ENCODE measurements around the gene HMBS.
"Not testable (repeated sequence)": the region's sequence is repeated elsewhere in the genome, so short reads cannot be mapped to it uniquely, and the experiment has no call there.

Gene HMBS

DNA sequence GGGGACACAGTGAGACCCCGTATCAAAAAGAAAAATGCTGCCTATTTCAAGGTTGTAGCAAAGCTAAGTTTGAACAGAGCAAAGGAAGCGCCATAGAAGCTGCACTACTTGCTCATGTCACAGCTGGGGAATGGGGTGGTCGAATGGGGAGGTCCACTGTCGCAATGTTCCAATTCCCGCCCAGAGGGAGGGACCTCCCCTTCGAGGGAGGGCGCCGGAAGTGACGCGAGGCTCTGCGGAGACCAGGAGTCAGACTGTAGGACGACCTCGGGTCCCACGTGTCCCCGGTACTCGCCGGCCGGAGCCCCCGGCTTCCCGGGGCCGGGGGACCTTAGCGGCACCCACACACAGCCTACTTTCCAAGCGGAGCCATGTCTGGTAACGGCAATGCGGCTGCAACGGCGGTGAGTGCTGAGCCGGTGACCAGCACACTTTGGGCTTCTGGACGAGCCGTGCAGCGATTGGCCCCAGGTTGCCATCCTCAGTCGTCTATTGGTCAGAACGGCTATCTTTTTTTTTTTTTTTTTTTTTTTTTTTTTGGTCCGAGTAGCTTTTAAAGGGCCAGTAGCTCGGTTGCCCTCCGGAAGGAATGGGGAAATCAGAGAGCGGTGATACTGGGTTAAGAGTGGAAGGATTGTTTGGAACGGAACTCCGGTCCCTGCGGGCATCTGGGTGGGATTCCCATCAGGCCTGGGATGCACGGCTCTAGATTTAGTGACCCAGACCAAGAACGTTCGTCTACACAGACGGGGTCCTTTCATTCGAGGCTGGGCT, at the start of gene HMBS:
Gene HMBS, plus strand, starts transcription at position 219 of the 774 bp plus-strand sequence. Its CDS starts 153 bp downstream, at position 372.
- DNase-seq: peak; percentile 62 to 80 (median 76)

DNA sequence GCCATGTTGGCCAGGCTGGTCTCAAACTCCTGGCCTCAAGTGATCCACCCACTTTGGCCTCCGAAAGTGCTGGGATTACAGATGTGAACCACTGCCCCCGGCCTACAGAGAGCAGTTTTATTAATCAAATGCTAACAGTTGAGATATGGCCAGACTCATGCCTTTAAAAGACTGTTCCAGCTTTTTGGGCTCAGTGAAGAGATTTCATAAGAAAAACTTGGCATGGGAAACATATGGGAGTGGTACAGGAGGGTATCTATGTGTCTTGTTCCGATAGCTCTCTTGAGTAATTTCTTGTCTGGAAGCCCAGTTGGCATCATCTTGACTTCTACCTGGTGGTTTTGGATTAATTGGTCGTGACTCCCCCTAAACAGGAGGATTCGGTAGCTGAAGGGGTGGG, 45.8 kb upstream of the HMBS start:
- DNase-seq: no peak

DNA sequence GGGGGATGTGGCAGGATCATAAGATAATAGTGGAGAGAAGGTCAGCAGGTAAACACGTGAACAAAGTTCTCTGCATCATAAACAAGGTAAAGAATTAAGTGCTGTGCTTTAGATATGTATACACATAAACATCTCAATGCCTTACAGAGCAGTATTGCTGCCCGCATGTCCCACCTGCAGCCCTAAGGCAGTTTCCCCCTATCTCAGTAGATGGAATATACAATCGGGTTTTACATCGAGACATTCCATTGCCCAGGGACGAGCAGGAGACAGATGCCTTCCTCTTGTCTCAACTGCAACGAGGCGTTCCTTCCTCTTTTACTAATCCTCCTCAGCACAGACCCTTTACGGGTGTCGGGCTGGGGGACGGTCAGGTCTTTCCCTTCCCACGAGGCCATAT, 45.2 kb upstream of the HMBS start:
- not testable (repeated sequence) for DNase-seq

DNA sequence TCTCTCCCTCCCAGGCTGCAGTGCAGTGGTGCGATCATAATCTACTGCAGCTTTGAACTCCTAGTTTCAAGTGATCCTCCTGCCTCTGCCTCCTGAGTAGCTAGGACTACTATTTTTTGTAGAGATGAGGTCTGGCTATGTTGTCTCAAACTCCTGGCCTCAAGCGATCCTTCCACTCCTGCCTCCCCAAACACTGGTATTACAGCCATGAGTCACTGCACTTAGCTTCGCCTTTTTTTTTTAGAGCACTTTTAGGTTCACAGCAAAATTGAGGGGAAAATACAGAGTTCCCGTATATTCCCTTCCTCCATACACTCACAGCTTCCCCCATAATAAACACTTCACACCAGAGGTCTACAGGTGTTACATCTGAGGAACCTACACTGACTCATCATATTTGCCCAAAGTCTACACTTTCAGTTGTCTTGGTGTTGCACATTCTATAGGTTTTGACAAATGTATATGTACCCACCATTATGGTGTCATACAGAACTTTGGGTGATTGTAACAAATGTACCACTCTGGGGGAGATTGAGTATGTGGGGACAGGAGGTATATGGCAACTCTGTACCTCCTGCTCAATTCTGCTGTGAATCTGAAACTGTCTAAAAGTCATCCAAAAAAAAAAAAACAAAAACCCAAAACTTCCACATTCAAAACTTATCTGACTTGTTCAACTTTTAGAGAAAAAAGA, 42.7 kb upstream of the HMBS start:
- DNase-seq: no peak

DNA sequence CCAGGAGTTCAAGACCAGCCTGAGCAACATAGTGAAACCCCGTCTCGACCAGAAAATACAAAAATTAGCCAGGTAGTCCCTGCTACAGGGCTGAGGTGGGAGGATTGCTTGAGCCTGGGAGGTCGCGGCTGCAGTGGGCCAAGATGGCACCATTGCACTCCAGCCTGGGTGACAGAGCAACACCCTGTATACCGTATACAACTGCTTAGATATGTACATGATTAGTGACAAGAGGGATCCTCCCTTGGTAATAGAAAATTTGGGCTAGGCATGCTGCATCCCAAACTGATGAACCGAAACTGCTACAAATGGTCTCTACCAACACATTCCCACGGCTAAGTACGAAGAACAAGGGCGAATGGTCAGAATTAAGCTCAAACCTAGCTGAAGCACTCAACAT, 41.8 kb upstream of the HMBS start:
- DNase-seq: no peak

DNA sequence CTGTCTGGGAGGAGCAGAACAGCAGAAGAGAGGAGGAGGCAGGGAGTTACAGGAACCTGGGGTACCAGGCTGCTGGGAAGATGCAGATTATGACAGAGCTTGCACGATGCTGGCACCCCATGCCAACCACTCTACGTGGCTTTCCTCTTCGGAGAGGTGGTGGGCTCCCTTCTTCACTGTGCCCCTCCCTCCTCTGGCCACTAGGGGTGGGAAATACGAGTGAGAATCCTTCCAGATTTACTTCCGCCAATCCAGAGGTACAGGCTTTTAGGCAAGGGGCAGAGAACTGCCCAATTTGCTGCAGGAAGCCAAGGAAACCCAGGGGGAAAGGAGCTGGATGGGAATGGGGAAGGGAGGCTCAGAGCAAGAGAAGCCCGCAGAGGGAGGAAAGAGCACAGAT, 40.0 kb upstream of the HMBS start:
- no peak for DNase-seq

DNA sequence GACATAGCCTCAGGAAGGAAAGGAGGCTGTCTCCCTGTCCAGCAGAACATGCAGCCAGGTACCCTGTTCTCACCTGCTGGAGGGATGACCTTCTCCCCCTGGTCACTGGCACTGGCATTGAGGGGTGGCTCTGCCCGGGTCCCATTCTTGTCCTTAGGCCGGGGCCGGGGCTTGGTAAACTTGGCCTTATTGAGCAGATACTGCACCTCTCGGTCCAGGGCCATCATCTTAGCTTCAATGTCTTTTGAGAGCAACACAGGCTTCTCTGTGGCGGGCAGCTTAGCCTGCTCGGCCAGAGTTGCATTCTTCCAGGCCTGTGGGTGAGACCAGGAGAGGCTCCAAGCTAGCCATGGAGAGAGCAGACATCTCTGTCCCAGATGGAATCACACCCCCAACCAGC, 38.2 kb upstream of the HMBS start:
- no peak for DNase-seq

DNA sequence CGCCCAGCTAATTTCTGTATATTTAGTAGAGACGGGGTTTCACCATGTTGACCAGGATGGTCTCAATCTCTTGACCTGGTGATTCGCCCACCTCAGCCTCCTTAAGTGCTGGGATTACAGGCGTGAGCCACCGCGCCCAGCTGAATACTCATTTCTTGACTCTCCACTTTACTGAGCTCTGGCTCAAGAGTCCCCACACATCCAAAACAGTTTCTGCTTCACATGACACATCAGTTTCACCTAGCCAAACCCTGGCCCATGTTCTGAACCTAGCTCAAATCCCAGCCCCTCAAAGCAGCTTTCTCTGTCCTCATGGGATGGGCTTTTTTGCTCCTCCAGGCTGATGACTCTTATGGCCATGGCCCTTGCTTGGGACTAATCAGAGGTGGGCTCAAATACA, 37.5 kb upstream of the HMBS start:
- DNase-seq: no peak

DNA sequence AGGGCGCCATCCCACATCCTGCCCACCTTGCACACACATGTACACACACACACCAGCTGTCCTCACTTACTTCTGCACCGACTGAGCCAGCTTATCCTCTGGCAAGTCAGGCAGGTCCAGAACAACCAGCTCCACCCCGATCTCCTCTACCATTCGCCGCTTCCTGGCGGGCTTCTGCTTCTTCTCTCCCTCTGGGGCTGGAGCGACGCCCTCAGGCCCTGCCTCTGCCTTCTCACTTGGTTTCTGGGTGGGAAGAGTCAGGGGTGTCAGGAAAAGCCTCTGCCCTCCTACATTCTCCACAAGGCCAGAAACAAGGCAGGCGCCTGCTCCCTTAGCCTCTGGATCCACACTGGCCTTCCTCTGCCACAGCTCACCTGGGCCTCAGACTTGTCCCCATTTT, 36.0 kb upstream of the HMBS start:
- no peak for DNase-seq

DNA sequence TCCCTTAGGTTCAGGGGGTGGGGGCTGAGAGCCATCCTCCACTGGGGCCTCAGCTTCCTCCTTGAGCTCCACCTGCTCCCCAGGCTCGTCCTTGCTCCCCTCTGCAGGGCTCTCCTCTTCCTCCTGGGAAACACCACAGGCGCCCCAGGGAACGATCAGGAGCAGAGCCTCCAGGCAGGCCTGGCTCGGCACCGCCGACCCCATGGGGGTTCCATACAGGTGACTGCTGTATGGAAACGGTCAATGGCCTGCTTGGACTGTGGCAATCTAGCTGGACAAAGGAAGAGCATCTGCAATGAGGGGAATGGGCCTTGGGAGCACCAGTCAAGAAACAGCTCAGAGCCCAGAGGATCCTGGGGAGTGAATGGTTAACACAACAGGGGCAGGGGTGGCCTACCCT, 35.6 kb upstream of the HMBS start:
- DNase-seq: no peak

DNA sequence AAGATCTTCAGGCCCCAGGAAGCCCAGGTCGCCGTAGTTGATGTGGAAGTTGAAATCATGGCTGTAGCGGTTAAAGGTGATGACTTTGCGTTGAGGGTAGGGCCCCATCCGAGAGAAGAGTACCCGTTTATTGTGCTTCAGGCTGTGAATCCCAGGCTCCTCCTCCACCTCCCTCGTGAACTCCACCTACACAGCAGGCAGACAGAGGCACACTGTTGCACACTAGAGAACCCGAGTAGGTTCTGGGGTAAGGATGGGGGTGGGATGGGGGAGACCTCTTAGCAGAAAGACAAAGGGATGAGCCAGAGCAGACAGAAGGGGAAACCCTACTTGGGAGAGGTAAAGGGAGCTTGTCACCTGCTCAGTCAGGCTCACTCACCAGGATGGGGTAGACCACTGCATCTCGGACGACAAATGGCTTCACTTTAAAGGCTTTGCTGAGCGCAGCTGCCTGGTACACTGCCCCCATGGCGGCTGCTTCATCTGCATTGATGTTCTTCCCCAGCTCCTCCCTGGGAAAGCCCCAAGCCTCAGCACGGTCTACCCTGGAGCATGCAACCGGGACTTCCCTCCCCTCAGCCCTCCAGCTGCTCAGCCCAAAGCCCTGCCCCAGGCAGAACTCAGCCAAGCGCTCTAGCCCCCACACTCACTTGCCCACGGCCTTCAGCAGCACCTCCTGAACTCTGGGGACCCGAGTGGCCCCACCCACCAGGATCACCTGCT, 33.1 kb upstream of the HMBS start:
- no peak for DNase-seq

DNA sequence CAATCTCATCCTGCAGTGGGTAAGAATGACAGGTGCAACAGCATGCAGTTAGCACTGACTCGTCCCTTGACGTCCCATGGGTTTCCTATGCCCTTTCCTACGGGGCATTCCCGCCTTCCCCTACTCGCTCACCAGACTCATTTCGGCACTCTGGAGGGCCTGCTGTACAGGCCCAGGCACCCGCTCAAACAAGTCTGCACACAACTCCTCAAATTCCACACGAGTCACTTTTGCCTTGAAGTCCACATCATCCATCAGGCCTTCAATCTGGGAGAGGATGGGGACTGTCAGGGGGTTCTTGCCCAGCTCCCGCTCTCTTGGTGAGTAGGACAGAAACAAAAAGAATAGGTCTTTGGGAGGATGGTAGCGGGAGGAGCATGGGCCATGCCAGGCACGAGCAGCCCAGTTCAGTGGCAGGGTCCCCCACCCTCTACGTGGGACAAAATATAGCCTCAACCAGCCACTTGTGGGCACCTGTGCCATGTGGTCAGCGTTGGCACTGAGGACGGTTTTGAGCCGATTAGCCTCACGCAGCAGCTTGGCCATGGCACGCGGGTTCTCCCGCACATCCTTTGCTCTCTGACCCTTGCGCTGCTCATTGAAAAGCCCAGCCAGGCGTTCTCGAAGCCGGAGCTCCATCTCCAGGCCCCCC, 32.4 kb upstream of the HMBS start:
- no peak for DNase-seq

DNA sequence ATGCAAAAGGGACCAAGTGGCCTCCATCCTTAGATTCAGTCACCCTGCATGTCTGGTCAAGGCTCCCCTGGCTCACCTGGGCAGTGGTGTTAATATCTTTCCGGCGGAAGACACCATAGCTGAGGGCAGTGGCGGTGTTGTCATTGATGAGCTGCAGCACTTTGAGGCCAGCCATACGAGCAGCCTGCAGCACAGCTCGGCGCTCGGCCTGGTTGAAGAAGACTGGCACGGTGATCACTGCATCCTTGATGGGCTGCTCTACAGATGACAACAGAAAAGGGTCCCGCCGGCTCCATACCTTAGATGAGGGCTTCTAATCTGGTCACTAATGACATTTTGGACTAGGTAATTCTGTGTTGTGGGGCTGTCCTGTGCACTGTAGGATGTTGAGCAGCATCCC, 30.3 kb upstream of the HMBS start:
- DNase-seq: no peak

DNA sequence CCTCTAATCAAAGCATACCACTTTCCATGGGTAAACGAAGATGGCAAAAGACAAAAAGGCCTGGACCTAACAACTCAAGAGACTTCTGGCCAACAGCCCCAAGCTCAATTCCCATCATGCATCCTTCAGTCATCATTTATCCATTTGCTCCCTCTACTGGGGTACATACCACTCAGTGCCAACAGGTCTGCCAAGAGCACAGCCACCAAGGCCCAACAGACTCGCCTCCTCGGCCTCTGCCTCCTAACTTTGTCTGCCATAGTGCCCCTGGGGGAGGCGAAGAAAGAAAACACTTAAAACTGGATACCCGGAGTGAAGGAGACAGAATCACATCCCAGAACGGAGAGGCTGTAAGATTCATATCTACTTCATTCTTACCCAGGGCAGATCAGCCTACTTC, 28.8 kb upstream of the HMBS start:
- DNase-seq: no peak

DNA sequence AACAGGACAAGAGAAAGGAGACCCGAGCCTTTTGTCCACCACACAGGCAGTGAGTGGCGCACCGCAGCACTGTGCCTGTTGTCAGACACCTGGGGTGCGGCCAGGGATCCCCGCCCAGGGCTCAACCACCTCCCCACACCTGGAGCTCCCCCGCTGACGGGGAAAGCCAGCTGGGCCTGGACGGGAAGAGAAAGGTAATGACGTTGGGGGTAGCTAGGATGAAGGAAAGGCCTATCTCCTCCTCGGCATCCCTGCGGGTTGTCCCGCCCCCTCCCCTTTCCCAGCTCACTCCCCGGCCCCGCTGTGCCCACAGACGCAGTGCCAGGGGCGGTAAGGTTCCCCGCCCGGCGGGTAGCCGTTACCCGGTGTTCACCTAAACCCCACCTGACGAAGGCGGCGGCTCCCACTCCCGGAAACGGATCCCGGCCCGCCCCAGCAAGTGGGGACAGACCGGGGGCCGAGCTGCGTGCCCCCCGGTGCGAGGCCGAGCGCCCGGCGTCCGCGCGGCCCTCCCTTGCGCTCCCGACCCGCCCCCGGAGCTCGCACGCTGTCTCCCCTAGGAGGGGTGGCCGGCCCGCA, 28.2 kb upstream of the HMBS start:
- DNase-seq: peak in 2 of 4 experiments; percentile 27 to 37

DNA sequence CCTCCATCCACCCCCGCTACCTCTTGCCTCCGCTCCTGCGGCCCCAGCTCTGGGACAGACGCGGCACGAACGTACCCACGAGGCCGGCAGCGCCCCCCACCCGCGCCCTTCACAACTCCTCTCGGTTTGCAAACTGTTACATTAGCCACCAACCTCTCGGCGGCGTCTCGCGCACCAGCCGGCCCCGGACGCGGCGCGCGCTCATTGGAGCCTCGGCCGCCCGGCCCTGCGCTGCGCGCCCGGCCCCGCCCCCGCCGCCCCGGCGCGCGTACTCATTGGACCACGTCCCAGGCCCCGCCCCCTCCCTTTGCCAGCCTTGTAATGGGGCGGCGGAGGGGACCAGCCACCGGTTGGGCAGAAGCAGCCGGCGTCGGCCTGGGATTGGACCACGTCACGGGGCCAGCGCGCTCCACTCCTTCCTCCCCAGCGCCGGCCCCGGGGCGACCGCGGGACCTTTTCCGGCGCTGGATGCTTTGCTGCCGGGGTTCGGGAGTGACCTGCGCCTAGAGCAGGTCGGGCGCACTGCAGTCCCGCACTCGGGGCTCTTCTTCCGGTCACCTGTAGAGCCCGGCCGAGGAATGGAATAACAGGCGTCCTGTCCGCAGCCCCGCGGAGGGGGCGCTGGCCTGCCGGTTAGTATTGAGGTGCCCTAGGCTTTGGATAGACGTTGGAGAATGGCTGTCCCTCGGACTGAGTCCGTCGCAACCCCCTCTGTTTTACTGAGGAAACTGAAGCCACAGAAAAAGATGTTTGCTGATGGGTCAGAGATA, 27.5 kb upstream of the HMBS start, which contains the start of gene HYOU1:
Gene HYOU1, minus strand, starts transcription at position 206 of the 770 bp plus-strand sequence. CDS start 1,045 bp downstream, outside the sequence.
- DNase-seq: peak; percentile 96 to 98 (median 97)

DNA sequence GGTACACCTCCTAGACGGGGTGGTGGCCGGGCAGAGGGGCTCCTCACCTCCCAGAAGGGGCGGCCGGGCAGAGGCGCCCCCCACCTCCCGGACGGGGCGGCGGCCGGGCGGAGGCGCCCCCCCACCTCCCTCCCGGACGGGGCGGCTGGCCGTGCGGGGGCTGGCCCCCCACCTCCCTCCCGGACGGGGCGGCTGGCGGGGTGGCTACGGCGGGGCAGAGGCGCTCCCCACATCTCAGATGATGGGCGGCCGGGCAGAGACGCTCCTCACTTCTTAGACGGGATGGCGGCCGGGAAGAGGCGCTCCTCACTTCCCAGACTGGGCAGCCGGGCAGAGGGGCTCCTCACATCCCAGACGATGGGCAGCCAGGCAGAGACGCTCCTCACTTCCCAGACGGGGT, 25.6 kb upstream of the HMBS start:
- not testable (repeated sequence) for DNase-seq

DNA sequence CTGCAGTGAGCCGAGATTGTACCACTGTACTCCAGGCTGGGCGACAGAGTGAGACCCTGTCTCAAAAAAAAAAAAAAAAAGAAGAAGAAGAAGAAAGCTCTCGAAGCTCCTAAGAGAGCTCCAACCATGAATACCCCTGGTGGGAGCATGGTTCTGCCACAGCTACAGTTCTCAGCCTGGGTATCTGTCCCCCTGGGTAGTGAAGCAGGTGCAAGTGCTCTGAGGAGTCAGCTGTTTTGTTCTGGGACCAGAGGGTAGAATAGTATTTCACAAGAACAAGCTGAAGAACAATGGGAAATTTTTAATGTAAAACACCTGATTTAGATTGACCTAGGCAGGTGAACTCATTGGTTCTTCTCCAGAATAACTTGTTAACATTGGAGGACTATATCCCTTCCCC, 23.4 kb upstream of the HMBS start:
- DNase-seq: no peak

DNA sequence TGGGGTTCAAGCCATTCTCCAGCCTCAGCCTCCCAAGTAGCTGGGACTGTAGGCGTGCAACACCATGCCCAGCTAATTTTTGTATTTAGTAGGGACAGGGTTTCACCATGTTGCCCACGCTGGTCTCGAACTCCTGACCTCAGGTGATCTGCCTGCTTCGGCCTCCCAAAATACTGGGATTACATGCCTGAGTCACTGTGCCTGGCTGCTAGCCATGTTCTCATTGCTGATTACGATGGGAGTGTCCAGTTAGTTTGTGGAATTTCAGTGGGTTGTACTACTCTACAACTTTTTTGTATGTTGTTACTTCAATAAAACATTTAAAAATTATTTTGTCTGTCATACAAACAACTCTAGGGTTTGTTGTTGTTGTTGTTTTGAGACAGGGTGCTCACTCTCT, 21.9 kb upstream of the HMBS start:
- no peak for DNase-seq

DNA sequence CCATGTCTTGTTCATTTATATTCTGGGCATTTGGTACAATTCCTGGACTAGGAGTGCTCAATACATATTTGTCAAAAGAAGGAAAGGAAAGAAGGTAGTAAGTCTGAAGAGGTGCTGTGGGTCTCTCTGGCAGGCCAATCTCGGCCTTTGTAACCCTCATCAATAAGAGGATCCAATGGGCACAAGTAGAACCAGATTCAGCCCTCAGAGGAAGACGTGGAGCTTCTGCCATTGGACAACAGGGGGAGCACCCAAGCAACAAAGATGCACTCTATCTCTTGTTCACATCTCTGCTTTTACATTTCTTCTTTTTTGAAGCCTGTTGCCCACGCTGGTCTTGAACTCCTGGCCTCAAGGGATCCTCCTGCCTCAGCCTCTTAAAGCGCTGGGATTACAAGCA, 19.3 kb upstream of the HMBS start:
- no peak for DNase-seq

DNA sequence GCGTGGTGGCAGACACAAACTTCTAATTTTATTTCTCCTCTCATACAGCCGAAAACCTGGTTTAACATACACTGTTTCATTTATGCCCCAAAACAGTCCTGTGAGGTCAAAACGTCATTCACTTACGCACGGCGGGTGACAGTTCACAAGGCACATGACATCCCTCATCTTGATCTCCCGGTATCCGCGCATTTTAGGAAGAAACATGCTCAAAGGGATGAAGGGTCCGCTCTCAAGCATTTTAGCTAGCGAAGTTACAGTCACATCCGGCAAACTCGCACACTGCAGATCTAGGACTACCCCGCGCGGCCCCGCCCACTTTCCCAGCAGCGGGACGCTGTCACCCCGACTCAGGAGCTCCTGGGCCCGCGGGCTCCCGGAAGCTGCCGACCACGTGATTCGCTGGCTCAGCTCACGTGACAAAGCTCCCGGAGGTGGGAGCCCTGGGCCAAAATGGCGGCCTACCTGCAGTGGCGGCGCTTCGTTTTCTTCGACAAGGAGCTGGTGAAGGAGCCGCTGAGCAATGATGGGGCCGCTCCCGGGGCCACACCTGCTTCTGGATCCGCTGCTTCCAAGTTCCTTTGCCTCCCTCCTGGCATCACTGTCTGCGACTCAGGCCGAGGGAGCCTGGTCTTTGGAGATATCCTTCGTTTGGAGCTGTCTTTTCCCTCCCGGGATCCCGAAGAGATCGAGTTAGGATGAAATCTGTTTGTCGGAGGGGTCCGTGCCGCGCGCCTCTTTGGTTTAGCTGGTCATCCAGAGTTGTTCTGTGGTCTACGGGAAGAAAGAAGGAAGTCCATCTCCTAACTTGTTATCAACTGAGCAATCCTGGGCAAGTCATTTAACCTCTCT, 17.1 kb upstream of the HMBS start, which contains the start of gene VPS11:
Gene VPS11, plus strand, starts transcription at position 448 of the 852 bp plus-strand sequence. Its CDS starts 6 bp downstream, at position 454.
- DNase-seq: peak; percentile 93 to 97 (median 94)

All from activated naive CD4-positive, alpha-beta T cell (primary cell).